GM19099 (cell line): ENCODE data around the gene RSPH1.

Source experiments
- POLR2A ChIP-seq: IDR thresholded peaks from 3 replicates; pipeline ENCODE4 v1.6.1; 2011; ENCODE audit warnings: low read depth; ENCODE audit not compliant: insufficient read length; ENCODE audit errors: extremely low read depth

The RSPH1 gene

GRCh38 chr21:42443181-42443785 lies 52.7 kb downstream of the RSPH1 start:
- TF ChIP-seq POLR2A, result no peak

GRCh38 chr21:42441963-42442362 lies 54.1 kb downstream of the RSPH1 start:
- TF ChIP-seq POLR2A, result no peak

GRCh38 chr21:42440187-42440792 lies 55.7 kb downstream of the RSPH1 start:
- no peak for TF ChIP-seq POLR2A

GRCh38 chr21:42439284-42440186 lies 56.5 kb downstream of the RSPH1 start:
- TF ChIP-seq POLR2A, result no peak

DNA sequence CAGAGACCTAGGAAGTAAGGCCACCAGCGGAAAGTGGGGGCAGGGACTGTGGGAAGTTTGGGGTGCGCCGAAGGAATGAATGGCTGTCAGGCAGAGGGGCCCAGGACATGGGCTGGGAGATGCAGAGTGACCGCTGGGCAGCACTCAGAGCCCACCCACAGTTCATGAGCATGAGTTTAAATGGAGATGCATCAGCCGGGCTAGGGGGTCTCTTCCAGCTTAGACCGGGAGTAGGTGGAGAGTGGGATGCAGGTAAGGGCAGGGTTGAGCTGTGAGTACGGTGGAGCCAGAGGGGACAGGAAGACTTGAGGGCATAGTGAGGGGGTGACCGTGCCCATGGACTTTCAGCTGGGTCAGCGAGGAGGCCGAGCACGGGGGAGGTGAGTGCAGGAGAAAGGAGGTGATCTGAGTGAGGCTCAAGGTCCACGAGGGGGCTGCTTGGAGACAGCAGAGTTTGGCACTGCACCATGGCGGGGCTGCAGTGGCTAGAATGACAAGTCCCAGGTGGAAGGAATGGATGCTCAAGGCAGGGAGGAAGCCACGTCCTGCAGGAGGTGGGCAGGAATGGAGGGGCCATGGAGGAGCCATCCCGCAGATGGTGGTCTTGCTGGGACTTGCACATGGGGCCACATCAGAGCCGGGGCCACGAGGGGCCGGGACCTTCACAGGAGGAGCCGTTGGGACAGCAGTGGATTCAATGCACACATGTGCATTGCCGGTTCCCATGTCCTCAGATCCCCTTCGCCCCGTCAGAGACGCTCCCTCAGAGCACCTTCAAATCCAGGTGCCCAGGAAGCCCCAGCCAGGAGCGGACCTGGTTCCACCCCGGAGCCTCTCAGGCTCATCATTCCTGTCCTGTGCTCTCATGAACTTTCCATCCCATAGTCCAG lies 57.5 kb downstream of the RSPH1 start:
- no peak for TF ChIP-seq POLR2A

- TF ChIP-seq POLR2A, result no peak
Measured at GRCh38 chr21:42437786-42438185, 58.2 kb downstream of the RSPH1 start.

GRCh38 chr21:42436914-42437313 lies 59.1 kb downstream of the RSPH1 start:
- TF ChIP-seq POLR2A, result no peak

DNA sequence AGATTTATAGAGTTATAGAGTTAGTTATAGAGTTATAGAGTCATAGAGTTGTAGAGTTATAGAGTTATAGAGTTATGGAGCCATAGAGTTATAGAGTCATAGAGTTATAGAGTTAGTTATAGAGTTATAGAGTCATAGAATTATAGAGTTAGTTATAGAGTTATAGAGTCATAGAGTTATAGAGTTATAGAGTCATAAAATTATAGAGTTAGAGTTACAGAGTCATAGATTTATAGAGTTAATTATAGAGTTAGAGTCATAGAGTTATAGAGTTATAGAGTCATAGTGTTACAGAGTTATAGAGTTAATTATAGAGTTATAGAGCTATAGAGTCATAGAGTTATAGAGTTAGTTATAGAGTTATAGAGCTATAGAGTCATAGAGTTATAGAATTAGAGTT lies 60.2 kb downstream of the RSPH1 start:
- no peak for TF ChIP-seq POLR2A

GRCh38 chr21:42435401-42435800 lies 60.6 kb downstream of the RSPH1 start:
- no peak for TF ChIP-seq POLR2A

- TF ChIP-seq POLR2A, result no peak
Measured at GRCh38 chr21:42434884-42435283, 61.1 kb downstream of the RSPH1 start.

- no peak for TF ChIP-seq POLR2A
Measured at GRCh38 chr21:42433946-42434551, 62.0 kb downstream of the RSPH1 start.

DNA sequence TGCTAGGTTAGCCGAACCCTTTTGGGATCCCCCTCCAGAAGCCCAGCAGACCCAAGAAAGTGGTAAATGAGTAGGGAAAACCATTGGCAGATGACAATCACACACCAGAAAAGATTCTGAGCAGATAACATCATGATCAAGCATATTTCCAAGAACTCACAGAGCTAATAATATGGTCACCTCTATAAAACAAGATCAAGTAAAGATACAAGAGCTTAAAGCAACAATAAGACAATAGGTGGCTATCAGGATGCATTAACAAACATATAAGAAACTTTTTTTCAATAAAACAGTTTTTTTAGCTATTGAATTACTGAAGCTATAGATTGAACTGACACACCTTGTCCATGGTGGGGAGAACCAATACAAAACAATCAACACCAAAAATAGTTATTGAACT lies 63.3 kb downstream of the RSPH1 start:
- no peak for TF ChIP-seq POLR2A

DNA sequence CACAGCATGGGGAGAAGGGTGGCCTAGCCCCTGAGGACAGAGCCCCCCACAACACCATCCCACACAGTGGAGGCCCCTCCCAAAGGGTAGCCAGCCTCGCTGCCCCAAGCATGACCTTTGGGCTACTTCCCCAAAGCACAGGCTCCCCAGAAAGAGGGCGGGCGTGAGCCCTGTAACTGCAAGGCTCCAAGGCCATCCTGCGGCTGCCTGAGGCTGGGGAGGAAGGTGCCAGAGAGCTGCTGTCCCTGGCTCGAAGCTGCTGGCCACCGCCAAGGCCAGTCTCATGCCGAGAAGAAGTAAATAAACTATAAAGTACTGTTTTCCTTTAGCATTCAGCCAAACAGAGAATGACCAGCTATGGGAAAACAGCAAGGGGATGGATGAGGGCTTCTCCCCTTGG lies 64.8 kb downstream of the RSPH1 start:
- no peak for TF ChIP-seq POLR2A

GRCh38 chr21:42430521-42430920 lies 65.5 kb downstream of the RSPH1 start:
- TF ChIP-seq POLR2A, result no peak

DNA sequence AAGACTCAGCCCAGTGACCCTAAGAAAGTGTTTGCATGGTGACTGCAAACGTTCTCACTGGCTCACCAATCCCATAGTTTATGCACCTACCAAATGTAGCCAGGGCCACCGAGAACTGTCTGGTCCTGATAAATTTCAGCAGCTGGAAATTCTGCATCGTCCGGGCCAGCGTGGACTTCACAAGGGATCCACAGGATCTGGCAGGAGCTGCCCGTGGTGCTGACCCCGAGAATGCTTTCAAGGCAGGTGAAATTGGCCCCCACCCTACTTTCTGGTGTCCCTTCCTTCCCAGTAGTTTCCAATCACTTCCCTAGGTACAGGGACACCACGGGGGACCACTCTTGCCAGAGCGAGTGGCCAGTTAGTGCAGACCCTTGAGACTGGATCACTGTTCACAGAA lies 66.2 kb downstream of the RSPH1 start:
- no peak for TF ChIP-seq POLR2A

GRCh38 chr21:42429021-42429420 lies 67.0 kb downstream of the RSPH1 start:
- TF ChIP-seq POLR2A, result no peak
